M059J (cell line): ENCODE data around the gene ADNP2. TPM values are rescaled to one million over a fixed set of nuclear protein-coding genes. Genes with fewer than 3 reads are reported as not detected.

Experiments used
- DNase-seq: peaks from one replicate; pipeline ENCODE4 v3.0.0-alpha.2; 2012; ENCODE audit warnings: low read depth
- total RNA-seq: library from RNA; depleted of rRNA; stranded (reverse); fragments of >200 nt; shearing (Covaris generic); gene quantifications from 2 replicates; pipeline ENCODE4 v1.2.3, GENCODE V29; 2014

ADNP2 gene
- total RNA-seq, 1 experiment from 2014 or later = 28.7 TPM

- DNase-seq = peak; percentile 5
These were observed 3.5 kb upstream of the ADNP2 start for GRCh38 chr18:80105369-80106167.

- DNase-seq = peak; percentile 7
These were observed 2.5 kb upstream of the ADNP2 start for GRCh38 chr18:80106482-80107051.

- no peak for DNase-seq
These were observed 1.6 kb upstream of the ADNP2 start for GRCh38 chr18:80107426-80107825.

- DNase-seq = no peak
These were observed 933 bp upstream of the ADNP2 start for GRCh38 chr18:80108121-80108536.

- DNase-seq = peak; percentile 57
These were observed 615 bp downstream of the ADNP2 start for GRCh38 chr18:80109676-80110078.

GRCh38 chr18:80112624-80113248, 3.7 kb downstream of the ADNP2 start:
- DNase-seq = peak; percentile 9

- no peak for DNase-seq
These were observed 6.0 kb downstream of the ADNP2 start for GRCh38 chr18:80115035-80115434.

GRCh38 chr18:80119111-80119510, 10.0 kb downstream of the ADNP2 start:
- DNase-seq = no peak

- DNase-seq = no peak
These were observed 11.9 kb downstream of the ADNP2 start for GRCh38 chr18:80120932-80121331.

GRCh38 chr18:80124131-80124530, 15.1 kb downstream of the ADNP2 start:
- DNase-seq = no peak

GRCh38 chr18:80126797-80127196, 17.7 kb downstream of the ADNP2 start:
- no peak for DNase-seq

- no peak for DNase-seq
These were observed 18.6 kb downstream of the ADNP2 start for GRCh38 chr18:80127635-80128034.

GRCh38 chr18:80129672-80130367, 20.8 kb downstream of the ADNP2 start:
- no peak for DNase-seq

GRCh38 chr18:80130555-80130954, 21.5 kb downstream of the ADNP2 start:
- DNase-seq = no peak

- DNase-seq = no peak
These were observed 23.2 kb downstream of the ADNP2 start for GRCh38 chr18:80132180-80132812.

- DNase-seq = no peak
These were observed 24.1 kb downstream of the ADNP2 start for GRCh38 chr18:80133124-80133523.

GRCh38 chr18:80135136-80135535, 26.1 kb downstream of the ADNP2 start:
- no peak for DNase-seq

GRCh38 chr18:80136679-80137078, 27.6 kb downstream of the ADNP2 start:
- no peak for DNase-seq

GRCh38 chr18:80137137-80137536, 28.1 kb downstream of the ADNP2 start:
- DNase-seq = no peak

- DNase-seq = no peak
These were observed 28.9 kb downstream of the ADNP2 start for GRCh38 chr18:80137976-80138375.

GRCh38 chr18:80140455-80140985, 31.5 kb downstream of the ADNP2 start:
- DNase-seq = no peak

- DNase-seq = peak; percentile 23
These were observed 34.8 kb downstream of the ADNP2 start for GRCh38 chr18:80143881-80144280.
